Subcutaneous preadipocyte (primary cell): ENCODE data around the gene KIF20B. TPM values are rescaled to one million over a fixed set of nuclear protein-coding genes. Genes with fewer than 3 reads are reported as not detected.

Experiments used
- total RNA-seq: library from RNA; depleted of rRNA; stranded (reverse); fragments of >200 nt; gene quantifications from 2 replicates; pipeline ENCODE4 v1.2.3, GENCODE V29; 2012

KIF20B gene
- 9.9 and 29.9 TPM in 2 replicates for total RNA-seq

GRCh38 chr10:89701242-89702120 lies at the start of gene KIF20B:
Gene KIF20B, plus strand, starts transcription at chr10:89701590. Its CDS starts 3,705 bp downstream, at chr10:89705295.

Other genes with a start within 250 kb of the KIF20B start
- gene SLC16A12, start 166.0 kb upstream of the KIF20B start, total RNA-seq, result under 0.01 and 0.20 TPM in 2 replicates
- 7.0 and 7.4 TPM in 2 replicates for gene PANK1, start 56.3 kb upstream of the KIF20B start, total RNA-seq